ENCODE measurements around the gene MX2. TPM values are rescaled to one million over a fixed set of nuclear protein-coding genes. Genes with fewer than 3 reads are reported as not detected.

The MX2 gene
- total RNA-seq, 1 donor from 2014 or later: 5.4 TPM

GRCh38 chr21:41445465-41445862 is 83.6 kb downstream of the MX2 start:
- Mint-ChIP-seq H3K9me3 (ENCODE audit: unreplicated experiment) (no peaks in the 10 kb centered on the region), H3K4me1 (ENCODE audit: unreplicated experiment) (peaks cover 7% of the 10 kb centered on the region), H3K27ac (ENCODE audit: unreplicated experiment) (no peak overlapping the region), H3K36me3 (ENCODE audit: low read depth, unreplicated experiment) (no peaks in the 10 kb centered on the region), H3K27me3 (ENCODE audit: unreplicated experiment) (peaks cover 1% of the 10 kb centered on the region), H3K4me3 (ENCODE audit: unreplicated experiment) (no peak overlapping the region)
- TF ChIP-seq CTCF (IDR thresholded peaks at IDR 0.05; ENCODE audit: unreplicated experiment): no peak
- no peak for DNase-seq (ENCODE audit: low spot score)

- Mint-ChIP-seq H3K27ac (ENCODE audit: unreplicated experiment) (no peak overlapping the region), H3K27me3 (ENCODE audit: unreplicated experiment) (peaks cover 1% of the 10 kb centered on the region), H3K4me3 (ENCODE audit: unreplicated experiment) (no peak overlapping the region), H3K9me3 (ENCODE audit: unreplicated experiment) (no peaks in the 10 kb centered on the region), H3K36me3 (ENCODE audit: low read depth, unreplicated experiment) (no peaks in the 10 kb centered on the region), H3K4me1 (ENCODE audit: unreplicated experiment) (peaks cover 7% of the 10 kb centered on the region)
- no peak for DNase-seq (ENCODE audit: low spot score)
- TF ChIP-seq CTCF (IDR thresholded peaks at IDR 0.05; ENCODE audit: unreplicated experiment): no peak
Observed at GRCh38 chr21:41446586-41446985, 84.8 kb downstream of the MX2 start.

- Mint-ChIP-seq H3K4me3 (ENCODE audit: unreplicated experiment) (no peak overlapping the region), H3K9me3 (ENCODE audit: unreplicated experiment) (no peaks in the 10 kb centered on the region), H3K27me3 (ENCODE audit: unreplicated experiment) (peaks cover 1% of the 10 kb centered on the region), H3K36me3 (ENCODE audit: low read depth, unreplicated experiment) (no peaks in the 10 kb centered on the region), H3K27ac (ENCODE audit: unreplicated experiment) (no peak overlapping the region), H3K4me1 (ENCODE audit: unreplicated experiment) (peaks cover 7% of the 10 kb centered on the region)
- no peak for DNase-seq (ENCODE audit: low spot score)
- no peak for TF ChIP-seq CTCF (IDR thresholded peaks at IDR 0.05; ENCODE audit: unreplicated experiment)
Observed at GRCh38 chr21:41447356-41447755, 85.5 kb downstream of the MX2 start.

- H3K4me3 Mint-ChIP-seq (ENCODE audit: unreplicated experiment): no peak overlapping the region
- H3K27ac Mint-ChIP-seq (ENCODE audit: unreplicated experiment): no peak overlapping the region
- TF ChIP-seq CTCF (IDR thresholded peaks at IDR 0.05; ENCODE audit: unreplicated experiment): no peak
- peaks cover 7% of the 10 kb centered on the region for H3K4me1 Mint-ChIP-seq (ENCODE audit: unreplicated experiment)
- H3K27me3 Mint-ChIP-seq (ENCODE audit: unreplicated experiment): peaks cover 1% of the 10 kb centered on the region
- no peaks in the 10 kb centered on the region for H3K36me3 Mint-ChIP-seq (ENCODE audit: low read depth, unreplicated experiment)
- DNase-seq (ENCODE audit: low spot score): no peak
- H3K9me3 Mint-ChIP-seq (ENCODE audit: unreplicated experiment): no peaks in the 10 kb centered on the region
Observed at GRCh38 chr21:41449613-41450012, 87.8 kb downstream of the MX2 start.

GRCh38 chr21:41451753-41452676 is 90.2 kb downstream of the MX2 start:
- no peak for TF ChIP-seq CTCF (IDR thresholded peaks at IDR 0.05; ENCODE audit: unreplicated experiment)
- Mint-ChIP-seq H3K27me3 (ENCODE audit: unreplicated experiment) (peaks cover 1% of the 10 kb centered on the region), H3K36me3 (ENCODE audit: low read depth, unreplicated experiment) (no peaks in the 10 kb centered on the region), H3K4me3 (ENCODE audit: unreplicated experiment) (no peak overlapping the region), H3K4me1 (ENCODE audit: unreplicated experiment) (no peaks in the 10 kb centered on the region), H3K27ac (ENCODE audit: unreplicated experiment) (no peak overlapping the region), H3K9me3 (ENCODE audit: unreplicated experiment) (no peaks in the 10 kb centered on the region)
- DNase-seq (ENCODE audit: low spot score): no peak

Measured in endothelial cell (in vitro differentiated cells).